Panc1 (cell line): ENCODE results near the gene ZNF764.

ENCODE experiments used
- CTCF ChIP-seq: fragments of 450-650 bp; IDR thresholded peaks from 2 replicates; pipeline ENCODE4 v1.5.1; 2017; ENCODE audit warnings: mild to moderate bottlenecking
- SIN3A ChIP-seq: IDR thresholded peaks from 2 replicates; pipeline ENCODE4 v1.6.1; 2012; ENCODE audit warnings: low read depth, mild to moderate bottlenecking, low read length, moderate library complexity, borderline replicate concordance; ENCODE audit not compliant: insufficient read depth

GRCh38 chr16:30526823-30527634 lies 31.1 kb downstream of the ZNF764 start:
- TF ChIP-seq CTCF = no peak
- TF ChIP-seq SIN3A = peak; percentile 27; the same call in 1 of the 2 replicates
